H1 (cell line): ENCODE measurements around the gene CACNA2D3. TPM values are rescaled to one million over a fixed set of nuclear protein-coding genes. Genes with fewer than 3 reads are reported as not detected.

Experiments used
- CTCF ChIA-PET: fragments of 300-600 bp; sonication (Branson Sonifier 250); formaldehyde crosslinking; loops from one replicate; lab custom pipeline; 2021; ENCODE audit not compliant: partially characterized antibody; lab: Charles Lee
- POLR2A ChIA-PET: fragments of 300-600 bp; sonication (Branson Sonifier 250); formaldehyde crosslinking; loops from one replicate; lab custom pipeline; 2021; ENCODE audit warnings: inconsistent platforms; ENCODE audit not compliant: partially characterized antibody; lab: Charles Lee
- DNase-seq, 2 experiments: peaks; one replicate each; pipeline versions ENCODE4 v3.0.0 to v3.0.0-alpha.2; 2010 to 2022; ENCODE audit warnings: low spot score in 2 of 2, low read depth in 1 of 2, mixed read lengths in 1 of 2
- FAIRE-seq: peaks from 2 replicates; lab custom pipeline; 2011; peaks lifted over from hg19 to GRCh38; lab: Jason Lieb, UNC
- H2AFZ ChIP-seq: 2 replicates; pipeline ENCODE4 v1.8.1; 2012; ENCODE audit warnings: low read length, inconsistent platforms
- H2AK5ac ChIP-seq: 2 replicates; pipeline ENCODE4 v1.6.1; 2013; ENCODE audit warnings: low read depth, low read length
- H2BK120ac ChIP-seq: replicated peaks from 2 replicates; pipeline ENCODE3; 2013; ENCODE audit warnings: low read depth, low read length, inconsistent platforms
- H2BK12ac ChIP-seq: 2 replicates; pipeline ENCODE4 v1.6.1; 2013; ENCODE audit warnings: low read depth, low read length
- H2BK15ac ChIP-seq: 2 replicates; pipeline ENCODE4 v1.6.1; 2013; ENCODE audit warnings: low read length
- H2BK20ac ChIP-seq: 2 replicates; pipeline ENCODE4 v1.6.1; 2013; ENCODE audit warnings: low read length
- H2BK5ac ChIP-seq: 2 replicates; pipeline ENCODE4 v1.6.1; 2013; ENCODE audit warnings: low read depth, low read length
- H3K14ac ChIP-seq: 2 replicates; pipeline ENCODE4 v1.6.1; 2013; ENCODE audit warnings: inconsistent platforms; ENCODE audit not compliant: insufficient read length
- H3K18ac ChIP-seq: 2 replicates; pipeline ENCODE4 v1.6.1; 2013; ENCODE audit warnings: low read length; ENCODE audit errors: extremely low read depth
- H3K23ac ChIP-seq: 2 replicates; pipeline ENCODE4 v1.6.1; 2013; ENCODE audit warnings: inconsistent platforms; ENCODE audit not compliant: insufficient read length
- H3K23me2 ChIP-seq: 2 replicates; pipeline ENCODE4 v1.6.1; 2013; ENCODE audit warnings: low read depth, low read length
- H3K27ac ChIP-seq: 2 replicates; pipeline ENCODE4 v1.6.1; 2011; ENCODE audit warnings: low read depth, low read length, inconsistent platforms
- H3K27me3 ChIP-seq, 4 experiments: replicated peaks in 1 of 4; 1 replicate in 1 of 4; 2 replicates in 3 of 4; pipeline versions ENCODE4 v1.6.1 to v1.8.1; 2011 to 2013; ENCODE audit warnings: low read length in 3 of 4, mild to moderate bottlenecking in 3 of 4, inconsistent platforms in 2 of 4, mixed read lengths in 2 of 4, moderate library complexity in 1 of 4; ENCODE audit not compliant: control insufficient read depth in 3 of 4, insufficient read depth in 3 of 4; ENCODE audit errors: extremely low read depth in 1 of 4
- H3K36me3 ChIP-seq, 4 experiments: 2 replicates each; pipeline versions ENCODE4 v1.6.1 to v1.8.1; 2011 to 2013; ENCODE audit warnings: mild to moderate bottlenecking in 4 of 4, low read length in 3 of 4, moderate library complexity in 2 of 4, control low read depth in 1 of 4, inconsistent platforms in 1 of 4; ENCODE audit not compliant: insufficient read depth in 4 of 4, control insufficient read depth in 2 of 4
- H3K4ac ChIP-seq: replicated peaks from 2 replicates; pipeline ENCODE3; 2013; ENCODE audit warnings: low read length, low read depth, mixed read lengths, inconsistent platforms; ENCODE audit not compliant: insufficient read length
- H3K4me1 ChIP-seq, 4 experiments: replicated peaks in 1 of 4; 1 replicate in 1 of 4; 2 replicates in 3 of 4; pipeline versions ENCODE4 v1.6.1 to v1.8.1; 2011 to 2013; ENCODE audit warnings: low read length in 3 of 4, inconsistent platforms in 2 of 4, mixed read lengths in 1 of 4; ENCODE audit not compliant: insufficient read depth in 4 of 4, control insufficient read depth in 3 of 4
- H3K4me2 ChIP-seq, 2 experiments: 2 replicates each; pipeline versions ENCODE4 v1.6.1 to v1.8.1; 2011 to 2013; ENCODE audit warnings: low read depth in 2 of 2, low read length in 2 of 2, control low read depth in 1 of 2, inconsistent platforms in 1 of 2, mild to moderate bottlenecking in 1 of 2; ENCODE audit not compliant: insufficient read depth in 1 of 2
- H3K4me3 ChIP-seq, 4 experiments: fragments of 200-600, 300-600 bp in 1 of 4; sonication (generic), shearing (Covaris generic), sonication (Bioruptor Twin) in 1 of 4; 2 replicates each; pipeline versions ENCODE4 v1.5.1 to v1.8.1; 2011 to 2016; ENCODE audit warnings: low read length in 4 of 4, low read depth in 3 of 4, control low read depth in 2 of 4, inconsistent platforms in 2 of 4, mild to moderate bottlenecking in 2 of 4, mixed read lengths in 1 of 4, moderate library complexity in 1 of 4; ENCODE audit not compliant: insufficient read depth in 2 of 4; ENCODE audit errors: extremely low read depth in 1 of 4
- H3K56ac ChIP-seq: replicated peaks from 2 replicates; pipeline ENCODE3; 2013; ENCODE audit warnings: low read depth, mild to moderate bottlenecking, mixed read lengths, low read length, inconsistent platforms; ENCODE audit not compliant: insufficient read length
- H3K79me1 ChIP-seq: 2 replicates; pipeline ENCODE4 v1.6.1; 2013; ENCODE audit warnings: low read depth, low read length, control low read depth
- H3K79me2 ChIP-seq, 2 experiments: 2 replicates each; pipeline versions ENCODE4 v1.6.1 to v1.8.1; 2012 to 2013; ENCODE audit warnings: low read length in 2 of 2, mild to moderate bottlenecking in 2 of 2, inconsistent platforms in 1 of 2; ENCODE audit not compliant: insufficient read depth in 2 of 2, control insufficient read depth in 1 of 2
- H3K9ac ChIP-seq, 4 experiments: replicated peaks in 1 of 4; 1 replicate in 1 of 4; 2 replicates in 3 of 4; pipeline versions ENCODE4 v1.6.1 to v1.8.1; 2011 to 2013; ENCODE audit warnings: low read depth in 3 of 4, low read length in 3 of 4, control low read depth in 2 of 4, mild to moderate bottlenecking in 2 of 4, moderate library complexity in 2 of 4, inconsistent platforms in 1 of 4; ENCODE audit errors: extremely low read depth in 1 of 4
- H3K9me3 ChIP-seq, 2 experiments: 2 replicates each; pipeline versions ENCODE4 v1.6.1 to v1.8.1; 2012 to 2013; ENCODE audit warnings: mild to moderate bottlenecking in 2 of 2, moderate library complexity in 2 of 2, control low read depth in 1 of 2, inconsistent platforms in 1 of 2, low read depth in 1 of 2, low read length in 1 of 2, mixed read lengths in 1 of 2; ENCODE audit not compliant: insufficient read depth in 2 of 2
- H4K20me1 ChIP-seq, 2 experiments: replicated peaks in 1 of 2; 2 replicates each; pipeline versions ENCODE3 to v1.8.1; 2011 to 2013; ENCODE audit warnings: inconsistent platforms in 2 of 2, low read length in 2 of 2, mild to moderate bottlenecking in 1 of 2; ENCODE audit not compliant: insufficient read depth in 2 of 2, control insufficient read depth in 1 of 2
- H4K5ac ChIP-seq: 2 replicates; pipeline ENCODE4 v1.6.1; 2013; ENCODE audit warnings: low read length, low read depth, mixed read lengths, inconsistent platforms; ENCODE audit not compliant: insufficient read length
- H4K8ac ChIP-seq: 2 replicates; pipeline ENCODE4 v1.8.0; 2013; ENCODE audit warnings: mild to moderate bottlenecking, moderate library complexity, low read length, inconsistent platforms; ENCODE audit not compliant: insufficient read depth; ENCODE audit errors: extremely low read depth
- H4K91ac ChIP-seq: replicated peaks from 2 replicates; pipeline ENCODE3; 2013; ENCODE audit warnings: low read length, mixed read lengths, inconsistent platforms; ENCODE audit not compliant: insufficient read length
- EGR1 ChIP-seq: IDR thresholded peaks from 2 replicates; pipeline ENCODE4 v1.6.1; 2011; ENCODE audit warnings: low read depth, low read length, borderline replicate concordance
- JUND ChIP-seq: IDR thresholded peaks from 2 replicates; pipeline ENCODE4 v1.6.1; 2011; ENCODE audit warnings: mild to moderate bottlenecking, improper control_type of control experiment, low read length
- POLR2AphosphoS5 ChIP-seq: IDR thresholded peaks from 2 replicates; pipeline ENCODE4 v1.6.1; 2011; ENCODE audit warnings: low read depth, low read length
- RXRA ChIP-seq: IDR thresholded peaks from 2 replicates; pipeline ENCODE4 v1.6.1; 2011; ENCODE audit warnings: low read depth, mild to moderate bottlenecking, low read length, moderate library complexity; ENCODE audit not compliant: insufficient read depth
- SIX5 ChIP-seq: IDR thresholded peaks from 2 replicates; pipeline ENCODE4 v1.6.1; 2011; ENCODE audit warnings: mild to moderate bottlenecking, low read depth, low read length
- TAF1 ChIP-seq: IDR thresholded peaks from 2 replicates; pipeline ENCODE4 v1.6.1; 2011; ENCODE audit warnings: mild to moderate bottlenecking, low read depth, low read length
- TEAD4 ChIP-seq: IDR thresholded peaks from 2 replicates; pipeline ENCODE4 v1.6.1; 2012; ENCODE audit warnings: low read depth, low read length, inconsistent platforms, mixed read lengths
- WGBS, 2 experiments: shearing (Covaris generic) in 1 of 2; methylation state at CpG; one replicate each; pipeline versions ENCODE4 v1.1.6 to v1.1.7; 2013 to 2015; ENCODE audit warnings: low lambda C conversion rate in 2 of 2, mixed read lengths in 2 of 2, inconsistent platforms in 1 of 2, low coverage in 1 of 2, missing lambda C conversion rate in 1 of 2; ENCODE audit not compliant: insufficient replicate concordance in 2 of 2, insufficient coverage in 1 of 2, insufficient read length in 1 of 2; ENCODE audit errors: extremely low coverage in 1 of 2, missing lambda C conversion rate in 1 of 2; 5-methylcytosine and 5-hydroxymethylcytosine counted together
- polyA plus RNA-seq, 7 experiments: library from polyadenylated mRNA; depleted of rRNA in 3 of 7; stranded (reverse) in 5 of 7; unstranded in 2 of 7; fragments of >200 nt in 5 of 7; fragments of 200-250 nt in 2 of 7; gene quantifications; 1 replicate in 5 of 7; 2 replicates in 1 of 7; 4 replicates in 1 of 7; pipeline versions ENCODE4 v1.2.1 to v1.2.3, GENCODE V29; 2011 to 2013; ENCODE audit warnings: missing spikeins in 2 of 7, mixed read lengths in 2 of 7
- total RNA-seq: library from RNA; stranded (reverse); fragmentation: NEBNext Ultra II Directional; extraction: Animal tissue kit (Norgen Biotek cat#: 25700); gene quantifications from 2 replicates; pipeline ENCODE4 v1.2.1, GENCODE V29; 2021
- TF ChIP-seq, protein P1 (sequence below): IDR thresholded peaks from 2 replicates; pipeline ENCODE4 v1.6.1; 2011; ENCODE audit warnings: low read depth, mild to moderate bottlenecking, low read length; ENCODE audit not compliant: insufficient read depth

Gene CACNA2D3
- total and polyA plus RNA-seq, 2 of the 8 experiments (the other 6 are each of a cell fraction or from before 2014, with no cell fraction given), result 1.5 to 1.8 TPM

DNA sequence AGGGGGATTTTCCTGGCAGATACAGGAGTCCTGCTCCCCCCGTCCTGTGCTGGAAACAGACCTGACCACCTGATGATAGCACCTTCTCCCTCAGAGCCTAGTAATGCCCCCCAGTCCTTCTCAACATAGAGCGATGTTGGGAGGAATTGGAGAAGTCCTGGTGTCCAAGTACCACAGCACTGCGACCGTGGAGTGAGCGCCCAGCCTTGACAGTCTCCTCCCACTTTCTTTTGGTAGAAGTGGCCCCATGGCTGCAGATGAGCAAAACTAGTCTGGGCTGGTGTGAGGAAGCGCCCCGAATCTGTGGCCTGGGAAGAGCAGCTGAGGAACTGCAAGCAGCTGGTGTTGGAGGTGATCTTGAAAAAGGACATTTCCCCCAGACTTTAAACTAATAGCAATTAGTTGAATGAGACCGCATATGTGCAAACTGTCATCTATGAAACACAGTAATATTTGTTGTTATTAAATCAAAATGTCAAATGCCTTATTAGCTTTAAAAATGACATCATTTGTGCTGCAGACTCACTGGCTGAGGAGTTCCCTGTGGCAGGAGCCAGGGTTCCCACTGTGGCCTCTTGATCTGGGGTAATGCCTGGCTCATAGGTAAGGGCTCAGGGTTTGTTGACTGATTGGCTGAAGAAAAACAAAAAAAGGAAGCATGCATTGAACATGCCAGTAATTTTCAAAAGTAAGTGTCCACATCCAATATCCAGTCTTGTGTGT is 121.8 kb downstream of the CACNA2D3 start:
- Histone ChIP-seq H3K4me3 (no peak overlapping the region), H4K20me1 (no peaks in the 10 kb centered on the region), H3K79me2 (no peaks in the 10 kb centered on the region), H3K23ac (no peak overlapping the region), H4K8ac (no peak overlapping the region), H3K56ac (no peak overlapping the region), H3K14ac (no peak overlapping the region), H3K4me2 (no peak overlapping the region), H2AFZ (peak overlapping the region; percentile 78; the same call in 1 of the 2 replicates), H3K27me3 (no peaks in the 10 kb centered on the region), H4K91ac (no peak overlapping the region), H2AK5ac (no peak overlapping the region), H3K4me1 (no peaks in the 10 kb centered on the region), H3K36me3 (no peaks in the 10 kb centered on the region), H3K23me2 (peaks cover 2% of the 10 kb centered on the region; the same call in 1 of the 2 replicates), H3K27ac (no peak overlapping the region), H3K79me1 (no peaks in the 10 kb centered on the region), H3K18ac (no peak overlapping the region), H3K4ac (no peak overlapping the region), H2BK20ac (no peak overlapping the region), H4K5ac (no peak overlapping the region), H2BK5ac (no peak overlapping the region), H3K9ac (no peak overlapping the region), H3K9me3 (no peaks in the 10 kb centered on the region), H2BK12ac (no peak overlapping the region), H2BK120ac (no peak overlapping the region), H2BK15ac (no peak overlapping the region)
- no peak for DNase-seq
- whole genome bisulfite sequencing, 2 experiments, result 91% methylated on average over 8 of the region's 8 CpGs; no CpG with 5 or more reads in 1 of the 2 experiments
- ChIA-PET POLR2A (interaction anchor here (0.6 to 1.4 kb wide), 2 partner anchors 10 to 400 kb away, joined by 3 to 4 read pairs; no protein-coding TSS in a partner anchor), CTCF (interaction anchor here (1.0 to 1.4 kb wide), 3 partner anchors 17 to 306 kb away, joined by 3 to 4 read pairs (median 3); no protein-coding TSS in a partner anchor)
- TF ChIP-seq TEAD4, result no peak
- no peak for TF ChIP-seq TAF1
- no peak for TF ChIP-seq JUND
- no peak for TF ChIP-seq SIX5
- TF ChIP-seq EGR1, result no peak
- TF ChIP-seq POLR2AphosphoS5, result no peak
- no peak for TF ChIP-seq RXRA
- TF ChIP-seq, protein P1, sequence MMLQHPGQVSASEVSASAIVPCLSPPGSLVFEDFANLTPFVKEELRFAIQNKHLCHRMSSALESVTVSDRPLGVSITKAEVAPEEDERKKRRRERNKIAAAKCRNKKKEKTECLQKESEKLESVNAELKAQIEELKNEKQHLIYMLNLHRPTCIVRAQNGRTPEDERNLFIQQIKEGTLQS, result no peak
- FAIRE-seq, result no peak
